NCI-H128 (cell line): ENCODE measurements around the gene PFKFB3.

Experiments used
- DNase-seq: peaks from one replicate; lab custom pipeline; 2025; ENCODE audit not compliant: unreplicated experiment; lab: John Stamatoyannopoulos, UW

The PFKFB3 gene

GRCh38 chr10:6219494-6219836, 16.7 kb downstream of the PFKFB3 start:
- DNase-seq, result no peak

DNA sequence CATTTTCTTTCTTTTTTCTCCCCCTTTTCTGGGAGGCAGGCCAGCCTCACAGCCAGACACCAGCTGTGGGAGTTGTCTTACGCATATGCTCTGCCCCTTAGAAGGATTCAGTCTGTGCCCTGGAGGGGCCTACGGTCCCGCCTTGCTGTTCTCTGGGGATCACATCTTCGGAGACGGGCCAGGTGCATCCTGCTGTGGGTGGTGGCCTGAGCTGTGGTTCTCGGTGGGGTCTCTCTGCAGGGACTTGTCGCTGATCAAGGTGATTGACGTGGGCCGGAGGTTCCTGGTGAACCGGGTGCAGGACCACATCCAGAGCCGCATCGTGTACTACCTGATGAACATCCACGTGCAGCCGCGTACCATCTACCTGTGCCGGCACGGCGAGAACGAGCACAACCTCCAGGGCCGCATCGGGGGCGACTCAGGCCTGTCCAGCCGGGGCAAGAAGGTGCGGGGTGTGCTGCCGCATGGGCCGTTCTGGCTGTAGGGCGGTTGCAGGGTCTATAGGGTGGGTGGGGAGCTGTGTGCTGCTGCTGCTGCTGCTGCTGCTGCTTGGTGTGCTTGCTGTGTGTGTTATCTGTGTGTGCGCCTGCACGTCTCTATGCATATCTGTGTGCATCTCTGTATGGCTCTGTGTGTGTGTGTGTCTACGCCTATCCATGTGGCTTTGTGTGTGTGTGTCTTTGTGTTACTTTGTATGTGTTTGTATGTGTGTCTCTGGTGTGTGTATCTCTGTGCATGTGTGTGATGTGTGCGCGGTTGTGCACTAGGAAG, 17.9 kb downstream of the PFKFB3 start:
- no peak for DNase-seq

DNA sequence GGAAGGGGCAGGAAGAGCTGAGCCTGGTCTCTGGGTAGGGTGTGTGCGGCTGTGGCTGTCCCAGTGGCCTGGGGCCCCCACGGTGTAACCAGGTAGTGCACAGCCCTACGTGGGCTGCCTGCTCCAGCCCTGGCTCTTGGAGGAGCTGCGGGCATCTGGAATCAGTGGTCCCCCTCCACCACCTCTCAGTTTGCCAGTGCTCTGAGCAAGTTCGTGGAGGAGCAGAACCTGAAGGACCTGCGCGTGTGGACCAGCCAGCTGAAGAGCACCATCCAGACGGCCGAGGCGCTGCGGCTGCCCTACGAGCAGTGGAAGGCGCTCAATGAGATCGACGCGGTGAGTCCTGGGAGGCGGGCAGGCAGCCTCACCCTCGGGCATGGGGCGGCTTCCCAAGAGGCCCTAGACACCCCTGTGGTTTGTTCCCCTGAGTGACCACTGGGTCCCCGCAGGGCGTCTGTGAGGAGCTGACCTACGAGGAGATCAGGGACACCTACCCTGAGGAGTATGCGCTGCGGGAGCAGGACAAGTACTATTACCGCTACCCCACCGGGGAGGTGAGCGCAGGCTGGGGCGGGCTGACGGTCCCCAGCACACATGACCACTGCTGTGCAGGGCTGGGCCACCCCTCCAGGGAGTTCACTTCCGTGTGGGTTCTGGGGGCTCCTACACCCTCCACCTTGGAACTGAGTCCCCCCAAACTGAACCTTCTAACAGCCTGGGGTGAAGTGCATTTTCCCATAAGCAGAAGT, 18.6 kb downstream of the PFKFB3 start:
- DNase-seq, result no peak

DNA sequence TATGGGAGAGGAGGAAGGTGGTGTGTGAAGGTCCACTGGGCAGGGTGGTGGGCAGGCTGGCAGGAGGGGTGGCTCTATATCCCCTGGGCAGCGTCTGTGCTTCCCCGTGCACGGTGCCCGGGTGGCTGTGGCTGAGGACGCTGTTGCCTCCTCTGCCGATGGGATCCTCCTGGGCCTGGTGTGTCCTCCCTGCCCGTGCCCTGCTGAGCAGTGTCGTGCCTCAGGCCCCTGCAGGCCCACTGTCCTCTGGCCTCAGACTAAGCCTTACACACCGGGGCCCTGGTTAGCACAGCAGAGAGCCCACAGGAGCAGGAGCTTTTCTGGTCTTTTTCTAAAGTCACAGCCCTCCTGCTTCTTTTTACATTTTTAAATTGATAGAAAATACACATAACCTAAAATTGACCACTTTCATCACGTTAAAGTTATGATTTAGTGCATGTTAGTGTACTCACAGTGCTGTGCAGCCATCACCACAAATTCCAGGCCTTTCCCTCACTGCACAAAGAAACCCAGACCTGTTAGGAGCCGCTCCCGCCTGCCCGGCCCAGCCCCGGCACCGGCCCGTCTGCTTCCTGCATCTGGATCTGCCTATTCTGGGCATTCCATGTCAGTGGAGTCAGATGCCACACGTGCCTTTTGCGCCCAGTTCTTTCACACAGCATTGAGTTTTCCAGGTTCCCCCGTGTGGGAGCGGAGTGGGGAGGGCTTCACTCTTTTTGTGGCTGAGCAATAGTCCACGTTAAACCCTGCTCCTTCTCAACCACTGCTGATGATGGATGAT, 19.4 kb downstream of the PFKFB3 start:
- no peak for DNase-seq

GRCh38 chr10:6222755-6223154, 20.0 kb downstream of the PFKFB3 start:
- no peak for DNase-seq

DNA sequence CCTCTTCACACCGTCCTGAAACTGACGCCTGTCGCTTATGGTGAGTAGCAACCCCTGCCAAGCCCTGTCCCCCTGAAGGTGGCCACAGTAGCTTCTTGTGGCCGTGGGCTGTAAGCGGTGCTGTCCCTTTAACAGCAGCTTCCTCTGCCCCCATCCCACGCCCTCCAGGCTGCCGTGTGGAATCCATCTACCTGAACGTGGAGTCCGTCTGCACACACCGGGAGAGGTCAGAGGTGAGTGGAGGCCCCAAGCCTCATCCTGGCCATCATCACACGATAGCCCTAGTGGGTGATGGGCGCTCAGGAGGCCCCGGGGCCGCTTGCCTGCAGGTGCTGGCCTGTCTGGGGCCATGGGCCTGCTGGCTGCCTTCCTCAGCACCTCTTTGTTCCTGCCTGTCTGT, 21.2 kb downstream of the PFKFB3 start:
- DNase-seq, result no peak

DNA sequence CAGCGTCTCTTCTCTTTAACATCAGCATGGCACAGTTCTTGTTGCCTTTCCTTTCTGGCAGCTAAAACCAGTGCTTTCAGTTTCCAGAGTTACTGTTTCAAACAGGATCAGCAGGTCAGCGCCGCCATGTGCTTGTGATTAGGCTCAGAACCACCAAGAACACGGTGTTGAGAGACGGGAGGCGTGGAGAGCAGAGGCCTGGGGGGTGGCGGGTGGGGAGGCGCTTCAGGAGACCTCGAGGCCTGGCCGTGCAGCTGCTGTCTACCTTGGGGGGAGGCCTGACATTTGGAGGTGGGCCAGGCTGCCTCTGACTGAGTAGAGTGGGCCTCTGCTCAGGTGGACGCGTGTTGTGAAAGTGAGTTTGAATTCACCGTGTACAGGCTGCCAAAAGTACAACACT, 22.0 kb downstream of the PFKFB3 start:
- DNase-seq, result no peak

DNA sequence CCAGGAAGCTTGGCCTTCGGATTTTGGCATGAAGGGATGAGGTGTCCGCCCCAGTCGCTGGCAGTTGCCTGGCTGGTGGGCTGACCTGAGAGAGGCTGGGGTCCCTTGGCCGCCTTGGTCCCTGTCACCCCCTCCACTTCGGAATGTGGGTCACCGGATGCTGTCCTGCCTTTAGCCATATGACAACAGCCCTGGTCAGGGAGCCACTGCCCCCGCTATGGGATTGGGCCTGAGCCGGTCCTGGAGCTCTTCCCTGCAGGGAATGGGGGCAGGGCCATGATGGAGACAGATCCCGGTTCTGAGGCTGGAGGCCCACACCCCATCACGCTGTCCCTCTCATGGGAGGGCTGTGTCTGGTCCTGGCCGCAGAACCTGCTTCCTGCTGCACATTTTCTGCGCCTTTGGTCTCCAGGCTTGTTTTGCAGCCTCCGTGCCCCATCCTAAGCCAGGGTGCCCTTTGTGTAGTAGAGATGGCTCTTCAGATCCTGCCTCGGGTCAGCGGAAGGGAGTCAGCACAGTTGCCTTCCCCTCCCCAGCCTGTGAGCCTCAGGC, 22.6 kb downstream of the PFKFB3 start:
- DNase-seq, result no peak

DNA sequence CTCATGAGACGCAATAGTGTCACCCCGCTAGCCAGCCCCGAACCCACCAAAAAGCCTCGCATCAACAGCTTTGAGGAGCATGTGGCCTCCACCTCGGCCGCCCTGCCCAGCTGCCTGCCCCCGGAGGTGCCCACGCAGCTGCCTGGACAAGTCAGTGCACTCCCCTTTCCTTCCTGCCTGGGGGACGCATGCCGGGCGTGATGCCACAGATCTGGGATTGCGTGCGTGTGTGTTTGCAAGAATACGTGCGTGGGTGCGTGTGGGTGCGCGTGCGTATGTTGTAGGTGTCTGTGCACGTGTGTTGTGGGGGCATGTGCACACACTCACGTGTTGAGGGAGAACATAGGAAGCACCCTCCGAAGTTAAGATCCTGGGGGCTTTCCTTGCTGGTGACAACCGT, 23.5 kb downstream of the PFKFB3 start:
- no peak for DNase-seq

DNA sequence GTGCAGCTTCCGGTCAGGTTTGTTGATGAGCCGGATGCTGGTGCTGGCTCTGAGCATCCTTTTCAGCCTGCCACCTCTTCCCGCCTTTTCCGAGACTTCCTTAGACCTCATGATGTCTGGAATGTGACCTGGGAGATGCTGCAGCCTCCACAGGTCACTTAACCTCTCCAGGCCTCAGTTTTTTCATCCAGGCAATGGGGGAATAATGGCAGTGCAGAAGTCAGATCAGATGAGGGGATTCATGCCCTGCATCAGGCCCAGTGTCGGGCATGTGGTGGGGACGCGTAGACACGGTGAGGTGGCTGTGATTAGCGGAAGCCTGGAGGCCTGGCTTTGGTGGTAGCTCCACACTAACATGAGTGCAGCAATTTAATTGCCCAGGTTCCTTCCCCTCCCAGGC, 24.6 kb downstream of the PFKFB3 start:
- no peak for DNase-seq

DNA sequence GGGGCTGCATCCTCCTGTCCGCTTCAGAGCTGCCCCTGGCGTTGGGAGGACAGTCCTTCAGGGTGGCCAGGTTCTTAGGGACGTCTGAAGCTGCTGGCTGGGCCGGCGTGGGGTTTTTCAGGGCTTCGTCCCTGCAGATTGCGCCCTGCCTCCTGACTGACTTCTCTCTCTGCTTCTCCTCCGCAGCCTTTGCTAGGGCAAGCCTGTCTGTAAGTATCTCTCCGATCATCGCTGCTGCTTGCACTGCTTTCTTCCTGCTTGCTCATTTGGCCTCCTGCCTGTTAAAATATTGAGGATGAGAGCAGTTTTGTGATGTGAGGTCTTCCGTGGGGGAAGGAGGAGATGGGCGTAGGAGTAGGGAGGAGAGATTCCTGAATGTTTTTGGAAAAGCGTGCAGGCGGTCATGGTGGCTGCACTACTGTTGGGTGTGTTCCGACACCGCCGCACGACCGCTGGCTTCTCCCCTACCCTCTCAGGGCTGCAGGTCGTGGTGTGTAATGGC, 25.3 kb downstream of the PFKFB3 start:
- no peak for DNase-seq

- DNase-seq, result no peak
Measured at GRCh38 chr10:6228647-6229046, 25.9 kb downstream of the PFKFB3 start.

DNA sequence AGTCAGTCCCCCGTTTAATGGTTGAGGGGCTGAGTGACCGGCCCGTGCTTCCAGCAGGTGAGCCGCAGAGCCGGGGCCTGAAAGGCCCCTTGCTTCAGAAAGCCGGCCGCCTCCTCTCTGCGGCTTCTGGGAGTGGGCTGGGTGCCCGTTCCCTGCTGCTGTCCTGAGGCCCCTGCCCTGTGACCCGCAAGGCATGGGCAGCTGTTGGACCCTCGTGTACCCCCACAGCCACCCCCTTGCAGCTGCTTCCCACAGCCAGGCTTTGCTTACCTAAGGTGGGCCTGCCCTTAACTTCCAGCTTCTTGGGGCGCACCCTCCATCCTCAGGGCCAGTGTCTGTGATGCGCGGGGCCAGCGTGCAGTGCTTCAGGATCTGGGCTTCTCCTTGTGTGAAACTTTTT, 26.6 kb downstream of the PFKFB3 start:
- DNase-seq, result no peak

- DNase-seq, result no peak
Measured at GRCh38 chr10:6229746-6230145, 27.0 kb downstream of the PFKFB3 start.

GRCh38 chr10:6230315-6230714, 27.6 kb downstream of the PFKFB3 start:
- DNase-seq, result no peak

DNA sequence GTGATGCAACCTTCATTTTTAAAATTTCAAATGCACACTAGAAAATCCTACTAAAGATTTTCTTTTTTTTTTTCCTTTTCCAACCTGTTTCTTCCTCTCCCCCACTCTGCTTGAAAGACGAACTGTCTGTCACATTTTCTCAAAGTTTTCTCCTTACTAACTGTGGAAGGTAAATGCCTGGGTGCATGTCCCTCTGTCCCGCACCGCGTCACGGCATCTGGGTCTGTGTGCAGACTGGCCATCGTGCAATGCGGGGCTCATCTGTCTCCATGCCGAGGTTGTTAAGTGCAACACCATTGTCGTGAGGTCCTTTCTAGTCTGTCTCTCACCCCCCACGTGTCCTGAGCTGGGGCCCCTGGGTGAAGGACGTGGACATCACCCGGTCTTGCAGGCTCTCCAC, 28.4 kb downstream of the PFKFB3 start:
- no peak for DNase-seq

DNA sequence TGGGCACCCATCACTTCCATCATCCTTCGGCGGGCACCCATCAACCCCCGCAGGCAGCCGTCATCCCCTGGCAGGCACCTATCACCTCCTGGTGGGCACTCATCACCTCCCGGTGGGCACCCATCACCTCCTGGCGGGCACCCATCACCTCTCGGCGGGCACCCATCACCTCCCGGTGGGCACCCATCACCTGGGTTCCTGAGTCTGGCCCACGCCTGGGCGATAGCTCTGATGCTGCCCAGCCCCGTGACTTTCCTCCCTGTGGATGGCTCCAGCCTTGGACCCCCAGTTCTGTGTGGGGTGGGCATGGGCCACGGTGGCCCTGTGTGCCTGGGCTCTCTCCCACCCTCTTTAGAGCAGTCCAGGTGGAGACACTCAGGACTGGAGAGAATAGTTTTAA, 29.0 kb downstream of the PFKFB3 start:
- DNase-seq, result no peak

DNA sequence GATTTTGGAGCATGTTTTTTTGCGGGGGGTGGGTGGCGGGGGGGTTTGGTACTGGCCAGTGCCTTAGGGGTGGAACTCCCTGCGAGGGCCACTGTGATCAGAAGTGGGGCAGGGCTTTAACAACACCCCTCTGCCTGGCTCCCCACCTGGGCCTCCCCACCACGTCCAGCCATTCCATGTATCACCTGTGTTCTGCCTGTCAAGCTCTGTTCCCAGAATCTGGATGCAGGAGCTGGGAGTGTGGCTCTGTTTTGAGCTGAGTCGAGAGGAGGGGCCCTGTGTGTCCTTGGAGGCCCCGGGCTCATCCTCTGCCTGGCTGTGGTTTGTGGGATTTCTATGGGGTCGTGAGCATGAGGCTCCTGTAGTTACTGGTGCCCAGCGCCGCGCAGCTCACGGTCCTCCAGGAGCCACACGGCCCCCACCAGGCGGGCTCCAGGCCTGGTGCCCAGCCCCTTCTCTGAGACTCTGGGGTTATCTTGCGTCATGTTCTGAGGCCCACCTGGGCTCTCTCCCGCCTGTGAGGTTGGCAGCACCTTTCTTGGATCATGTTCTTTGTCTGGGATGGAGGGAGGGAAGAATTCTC, 29.6 kb downstream of the PFKFB3 start:
- no peak for DNase-seq

DNA sequence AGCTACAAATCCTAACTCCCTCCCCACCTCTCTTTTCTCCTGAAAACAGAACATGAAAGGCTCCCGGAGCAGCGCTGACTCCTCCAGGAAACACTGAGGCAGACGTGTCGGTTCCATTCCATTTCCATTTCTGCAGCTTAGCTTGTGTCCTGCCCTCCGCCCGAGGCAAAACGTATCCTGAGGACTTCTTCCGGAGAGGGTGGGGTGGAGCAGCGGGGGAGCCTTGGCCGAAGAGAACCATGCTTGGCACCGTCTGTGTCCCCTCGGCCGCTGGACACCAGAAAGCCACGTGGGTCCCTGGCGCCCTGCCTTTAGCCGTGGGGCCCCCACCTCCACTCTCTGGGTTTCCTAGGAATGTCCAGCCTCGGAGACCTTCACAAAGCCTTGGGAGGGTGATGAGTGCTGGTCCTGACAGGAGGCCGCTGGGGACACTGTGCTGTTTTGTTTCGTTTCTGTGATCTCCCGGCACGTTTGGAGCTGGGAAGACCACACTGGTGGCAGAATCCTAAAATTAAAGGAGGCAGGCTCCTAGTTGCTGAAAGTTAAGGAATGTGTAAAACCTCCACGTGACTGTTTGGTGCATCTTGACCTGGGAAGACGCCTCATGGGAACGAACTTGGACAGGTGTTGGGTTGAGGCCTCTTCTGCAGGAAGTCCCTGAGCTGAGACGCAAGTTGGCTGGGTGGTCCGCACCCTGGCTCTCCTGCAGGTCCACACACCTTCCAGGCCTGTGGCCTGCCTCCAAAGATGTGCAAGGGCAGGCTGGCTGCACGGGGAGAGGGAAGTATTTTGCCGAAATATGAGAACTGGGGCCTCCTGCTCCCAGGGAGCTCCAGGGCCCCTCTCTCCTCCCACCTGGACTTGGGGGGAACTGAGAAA, 30.4 kb downstream of the PFKFB3 start:
- DNase-seq, result no peak

- DNase-seq, result no peak
Measured at GRCh38 chr10:6233725-6234277, 31.1 kb downstream of the PFKFB3 start.
